SKM-1 treated with dmso at 0.1 percent for 144 hours (cell line): ENCODE measurements around the gene WFDC1.

Source experiments
- DNase-seq: peaks from one replicate; lab custom pipeline; 2025; ENCODE audit not compliant: unreplicated experiment; lab: John Stamatoyannopoulos, UW

Gene WFDC1

GRCh38 chr16:84370723-84371552, 76.3 kb downstream of the WFDC1 start:
- DNase-seq: no peak

GRCh38 chr16:84371553-84371865, 76.8 kb downstream of the WFDC1 start:
- no peak for DNase-seq

- no peak for DNase-seq
Measured at GRCh38 chr16:84373907-84374489, 79.3 kb downstream of the WFDC1 start.

GRCh38 chr16:84378099-84378498, 83.4 kb downstream of the WFDC1 start:
- DNase-seq: no peak

- DNase-seq: no peak
Measured at GRCh38 chr16:84378567-84378966, 83.9 kb downstream of the WFDC1 start.

GRCh38 chr16:84379008-84379708, 84.5 kb downstream of the WFDC1 start:
- DNase-seq: no peak
